ENCODE data around the gene DVL3.

The DVL3 gene

GRCh38 chr3:184211297-184211696 is 56.1 kb downstream of the DVL3 start:
- DNase-seq (ENCODE audit: low spot score), result no peak

DNA sequence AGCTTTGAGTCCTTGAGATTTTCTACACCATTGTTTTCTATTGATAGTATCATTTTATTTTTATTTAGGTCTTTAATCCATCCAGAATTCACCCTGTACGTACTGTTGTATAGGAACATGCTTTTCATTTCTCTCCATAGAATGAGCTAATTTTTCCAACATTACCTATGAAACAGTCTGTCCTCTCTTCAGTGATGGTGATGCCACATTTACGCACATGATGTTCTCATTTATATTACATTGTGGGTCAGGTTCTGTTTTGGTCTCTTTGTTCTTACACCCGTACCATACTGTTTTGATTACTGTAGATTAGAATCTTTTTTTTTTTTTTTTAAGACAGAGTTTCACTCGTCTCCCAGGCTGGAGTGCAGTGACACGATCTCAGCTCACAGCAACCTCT is 56.5 kb downstream of the DVL3 start:
- no peak for DNase-seq (ENCODE audit: low spot score)

DNA sequence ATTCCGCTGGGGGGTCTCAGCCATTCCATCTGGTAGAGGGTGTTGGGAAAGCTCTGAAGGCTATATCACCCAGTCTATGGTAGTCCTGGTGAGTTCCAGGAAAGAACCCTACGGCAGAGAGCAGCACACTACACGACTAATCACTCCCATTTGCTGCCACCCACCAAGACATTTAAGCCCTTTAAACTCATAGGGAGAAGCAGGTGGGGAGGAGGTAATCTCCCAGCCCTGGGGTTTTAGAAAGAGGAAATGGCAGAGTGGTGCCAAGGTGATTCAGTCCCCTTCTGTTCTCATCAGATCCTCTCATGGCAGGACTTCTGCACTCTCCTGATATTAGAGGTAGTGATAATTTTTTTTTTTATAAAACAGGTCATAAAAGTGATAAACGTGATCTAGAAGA is 63.6 kb downstream of the DVL3 start:
- DNase-seq (ENCODE audit: low spot score), result no peak

- no peak for DNase-seq (ENCODE audit: low spot score)
Observed at GRCh38 chr3:184222521-184222920, 67.3 kb downstream of the DVL3 start.
